ENCODE results near the gene SHANK3.
"Not testable (repeated sequence)": the region's sequence is repeated elsewhere in the genome, so short reads cannot be mapped to it uniquely, and the experiment has no call there.

The SHANK3 gene

GRCh38 chr22:50654664-50655063 lies 18.0 kb upstream of the SHANK3 start:
- not testable (repeated sequence) for DNase-seq

- DNase-seq = peak; percentile 72
Measured at GRCh38 chr22:50656122-50657070, 16.2 kb upstream of the SHANK3 start.

DNA sequence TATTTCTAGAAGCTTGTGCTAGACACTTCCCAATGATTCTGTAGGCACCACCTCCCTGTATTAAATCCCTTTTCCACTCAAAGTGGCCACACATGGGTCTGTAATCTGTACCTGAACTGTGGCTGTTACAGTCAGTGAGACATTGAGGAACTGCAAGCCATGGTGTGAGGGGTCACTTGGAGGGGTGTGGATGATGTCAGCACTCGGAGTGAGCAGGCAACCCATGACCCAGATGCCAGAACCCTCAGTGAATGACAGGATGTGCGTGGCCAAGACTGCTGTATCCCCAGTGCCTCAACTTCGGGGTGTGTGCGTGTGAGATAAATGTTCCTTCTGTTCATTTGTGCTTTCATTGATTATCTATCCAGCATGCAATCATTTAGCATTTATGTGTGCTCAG lies 14.7 kb upstream of the SHANK3 start:
- no peak for DNase-seq

GRCh38 chr22:50659711-50660110 lies 12.9 kb upstream of the SHANK3 start:
- DNase-seq = not testable (repeated sequence)

GRCh38 chr22:50660306-50660705 lies 12.3 kb upstream of the SHANK3 start:
- no peak for DNase-seq

- no peak for DNase-seq
Measured at GRCh38 chr22:50665212-50665611, 7.4 kb upstream of the SHANK3 start.

- DNase-seq = no peak
Measured at GRCh38 chr22:50665738-50666137, 6.9 kb upstream of the SHANK3 start.

DNA sequence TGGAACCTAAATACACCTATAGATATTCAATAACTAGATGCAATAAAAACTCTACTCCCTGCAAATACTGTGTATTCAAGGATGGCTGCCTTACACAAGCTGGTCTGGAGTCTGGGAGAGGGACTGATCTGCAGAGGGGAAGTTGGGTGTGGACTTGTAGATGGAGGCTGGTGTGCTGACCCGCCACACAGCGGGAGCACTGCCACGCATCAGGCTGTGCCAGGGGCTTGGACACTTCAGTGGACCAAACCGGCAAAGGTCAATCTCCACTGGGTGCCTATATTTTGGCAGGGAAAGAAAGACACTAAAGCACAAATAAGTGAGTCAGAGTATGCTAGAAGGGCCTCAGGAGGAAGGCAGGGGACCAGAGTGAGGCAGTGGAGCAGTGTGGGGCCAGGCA lies 2.1 kb upstream of the SHANK3 start:
- DNase-seq = no peak

DNA sequence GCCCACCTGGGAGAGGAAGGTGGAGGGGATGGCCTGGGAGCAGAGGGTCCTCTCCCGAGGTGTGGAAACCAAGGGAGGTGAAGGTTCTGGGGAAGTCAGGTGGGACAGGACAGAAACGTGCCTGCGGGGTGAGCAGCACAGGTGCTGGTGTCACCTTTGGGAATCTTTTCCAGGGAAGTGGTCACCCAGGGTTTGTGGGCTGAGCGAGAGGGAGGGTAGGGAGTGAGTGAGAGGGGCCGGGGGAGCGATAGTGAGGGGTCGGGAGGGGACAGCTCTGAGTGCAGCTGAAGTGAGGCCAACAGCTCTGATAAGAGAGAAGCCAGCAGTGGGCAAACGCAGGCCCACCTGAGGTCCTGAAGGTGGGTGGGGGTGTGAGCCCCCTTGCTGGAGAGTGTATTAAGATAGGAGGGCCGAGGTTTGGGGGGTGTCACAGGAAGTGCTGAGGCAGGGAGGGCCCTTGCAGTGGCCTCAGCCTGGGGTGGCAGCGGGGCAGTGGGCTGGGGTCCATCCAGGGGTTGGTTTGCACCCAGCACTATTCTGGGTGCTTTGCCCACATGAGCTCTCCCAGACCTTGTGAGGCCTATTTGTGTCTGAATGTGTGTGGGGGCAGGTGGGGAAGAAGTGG lies 1.6 kb upstream of the SHANK3 start:
- DNase-seq = no peak

- DNase-seq = no peak
Measured at GRCh38 chr22:50671641-50672040, 982 bp upstream of the SHANK3 start.

DNA sequence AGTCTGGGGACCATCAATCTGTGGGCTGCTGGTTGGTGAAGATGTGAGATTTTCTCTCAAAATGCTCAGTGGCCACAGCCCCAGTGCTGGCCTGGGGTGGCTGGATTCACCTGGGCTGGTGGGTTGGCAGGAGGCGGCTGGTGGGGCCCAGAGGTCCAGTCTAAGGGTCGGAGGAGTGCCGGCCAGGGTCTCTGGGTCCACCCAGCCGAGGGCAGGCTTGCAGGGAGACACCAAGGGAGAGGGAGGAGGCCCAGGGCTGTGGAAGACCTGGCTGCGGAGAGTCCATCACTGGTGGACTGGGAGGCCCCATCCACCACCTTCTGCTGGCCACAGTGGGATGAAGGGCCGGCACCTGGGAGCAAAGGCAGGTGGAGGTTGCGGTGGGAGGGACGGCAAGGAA lies 582 bp upstream of the SHANK3 start:
- DNase-seq = no peak

DNA sequence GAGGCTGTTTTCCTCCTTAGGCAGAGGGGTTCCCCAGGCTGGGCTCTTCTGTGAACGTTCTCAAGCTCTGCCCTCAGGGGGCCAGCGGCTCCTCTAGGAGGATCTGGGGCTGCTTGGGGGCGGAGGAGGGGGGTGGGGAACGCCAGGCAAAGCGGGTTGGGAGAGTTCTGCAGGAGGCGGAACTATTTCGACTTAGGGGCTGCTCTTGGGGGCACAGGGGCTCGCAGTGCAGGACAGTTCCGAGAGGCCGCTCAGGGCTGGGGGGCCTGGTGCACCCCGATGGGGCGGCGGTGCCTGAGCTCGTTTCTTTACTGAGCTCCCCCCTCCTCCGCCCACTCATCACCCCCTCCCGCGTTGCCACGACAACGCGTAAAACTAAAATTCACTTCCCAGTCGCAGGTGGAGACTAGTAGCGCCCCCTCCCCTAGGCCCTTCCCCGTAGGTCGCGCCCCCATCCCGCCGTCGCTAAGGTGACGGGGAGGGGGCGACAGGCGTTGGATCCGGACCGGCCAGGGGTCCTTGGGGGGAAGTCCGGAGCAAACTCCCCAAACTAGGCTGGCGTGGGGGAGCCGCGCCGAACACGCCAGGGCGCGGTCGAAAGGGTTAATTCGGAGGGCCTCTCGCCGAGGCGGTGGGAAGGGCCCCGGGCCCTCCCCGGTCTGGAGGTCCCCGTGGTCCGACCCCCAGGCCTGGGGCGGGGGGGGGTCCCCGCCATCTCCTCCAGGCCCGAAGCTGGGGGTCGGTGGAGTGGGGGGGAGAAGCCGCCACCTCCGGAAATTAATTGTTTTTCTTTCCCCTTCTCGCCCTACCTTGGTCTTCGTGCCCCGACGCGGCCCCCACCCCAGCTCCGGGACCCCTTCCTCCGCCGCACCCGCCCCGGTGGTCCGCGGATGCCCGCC lies 857 bp downstream of the SHANK3 start:
- DNase-seq = no peak

DNA sequence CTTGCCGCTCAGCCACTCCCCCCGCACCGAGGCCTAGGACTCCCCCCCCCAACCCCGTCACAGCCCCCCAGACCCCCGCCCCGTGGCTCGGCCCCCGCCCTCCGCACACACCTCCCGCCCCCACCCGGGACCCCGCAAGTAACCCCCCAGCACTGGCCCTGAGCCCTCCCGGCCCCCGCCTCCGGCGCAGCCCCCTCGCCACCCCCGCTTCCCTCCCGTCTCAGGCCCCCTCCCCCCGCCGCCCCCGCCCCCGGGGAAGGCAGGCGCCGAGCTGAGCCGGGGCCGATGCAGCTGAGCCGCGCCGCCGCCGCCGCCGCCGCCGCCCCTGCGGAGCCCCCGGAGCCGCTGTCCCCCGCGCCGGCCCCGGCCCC lies 1.5 kb downstream of the SHANK3 start:
- DNase-seq = no peak

DNA sequence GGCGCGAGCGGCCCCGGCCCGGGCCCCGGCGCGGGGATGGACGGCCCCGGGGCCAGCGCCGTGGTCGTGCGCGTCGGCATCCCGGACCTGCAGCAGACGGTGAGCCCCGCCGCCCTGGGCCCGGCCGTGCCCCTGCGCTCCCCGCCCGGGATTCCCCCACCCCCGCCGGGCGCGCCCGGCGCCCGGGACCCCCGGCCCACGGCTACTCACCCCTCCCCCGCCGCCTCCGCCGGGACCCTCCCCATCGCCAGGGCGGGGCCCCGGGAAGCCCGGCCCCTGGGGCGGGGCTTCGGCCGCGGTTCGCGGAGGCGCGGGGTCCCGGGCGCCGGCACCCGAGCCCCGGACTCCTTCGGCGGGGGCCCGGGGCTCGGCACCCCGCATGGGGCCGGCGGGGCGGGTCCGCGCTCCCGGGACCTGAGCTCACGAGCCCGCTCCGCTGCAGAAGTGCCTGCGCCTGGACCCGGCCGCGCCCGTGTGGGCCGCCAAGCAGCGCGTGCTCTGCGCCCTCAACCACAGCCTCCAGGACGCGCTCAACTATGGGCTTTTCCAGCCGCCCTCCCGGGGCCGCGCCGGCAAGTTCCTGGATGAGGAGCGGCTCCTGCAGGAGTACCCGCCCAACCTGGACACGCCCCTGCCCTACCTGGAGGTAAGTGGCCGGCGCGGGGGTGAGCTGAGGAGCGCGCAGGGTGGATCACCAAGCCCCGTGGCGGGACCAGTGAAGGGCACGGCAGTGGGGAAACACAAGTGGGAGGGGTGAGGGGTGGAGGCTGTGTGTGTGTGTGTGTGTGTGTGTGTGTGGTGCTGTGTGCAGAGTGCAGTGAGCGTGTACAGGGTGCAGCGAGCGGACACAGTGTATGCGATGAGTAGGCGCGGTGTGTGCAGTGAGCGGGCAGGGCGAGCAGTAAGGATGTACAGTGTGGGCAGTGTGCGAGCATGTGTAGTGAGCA lies 2.3 kb downstream of the SHANK3 start:
- DNase-seq = peak; percentile 27

GRCh38 chr22:50675553-50676179 lies 3.0 kb downstream of the SHANK3 start:
- no peak for DNase-seq

- no peak for DNase-seq
Measured at GRCh38 chr22:50676180-50676636, 3.6 kb downstream of the SHANK3 start.

GRCh38 chr22:50676661-50677492 lies 4.3 kb downstream of the SHANK3 start:
- DNase-seq = no peak

DNA sequence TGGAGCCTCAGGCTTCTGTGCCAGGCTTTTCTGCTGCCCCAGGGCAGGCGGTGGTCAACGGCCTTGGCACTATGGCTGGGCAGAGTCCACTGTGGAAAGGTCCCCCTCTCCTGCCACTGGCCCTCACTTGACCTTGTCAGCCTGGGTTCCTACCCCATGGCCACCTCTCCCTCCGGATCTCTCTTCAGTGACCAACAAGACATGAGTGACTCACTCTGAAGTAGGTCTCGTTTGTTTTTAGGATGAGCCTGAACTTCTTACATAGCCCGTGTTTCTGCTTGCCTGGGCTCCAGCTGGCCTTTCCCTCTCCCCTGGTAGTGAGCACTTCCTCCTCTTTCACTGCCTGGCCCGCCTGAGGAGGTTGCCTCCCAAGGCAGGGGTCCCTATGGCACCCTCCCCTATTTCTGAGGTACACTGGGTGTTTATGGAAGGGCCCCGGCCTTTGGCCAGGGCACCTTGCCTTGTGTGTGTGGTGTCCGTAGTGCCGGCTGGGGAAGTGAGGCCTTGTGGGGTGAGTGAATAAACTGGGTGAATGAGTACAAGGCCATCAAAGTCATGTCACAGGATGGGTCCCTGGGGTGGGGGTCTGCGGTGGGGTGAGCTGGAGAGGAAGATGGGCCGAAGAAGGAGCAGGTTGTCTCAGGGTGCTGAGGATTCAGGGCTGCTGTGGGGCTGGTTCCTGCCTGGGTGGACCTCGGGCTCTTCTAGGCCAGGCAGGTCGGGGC lies 5.0 kb downstream of the SHANK3 start:
- DNase-seq = no peak

DNA sequence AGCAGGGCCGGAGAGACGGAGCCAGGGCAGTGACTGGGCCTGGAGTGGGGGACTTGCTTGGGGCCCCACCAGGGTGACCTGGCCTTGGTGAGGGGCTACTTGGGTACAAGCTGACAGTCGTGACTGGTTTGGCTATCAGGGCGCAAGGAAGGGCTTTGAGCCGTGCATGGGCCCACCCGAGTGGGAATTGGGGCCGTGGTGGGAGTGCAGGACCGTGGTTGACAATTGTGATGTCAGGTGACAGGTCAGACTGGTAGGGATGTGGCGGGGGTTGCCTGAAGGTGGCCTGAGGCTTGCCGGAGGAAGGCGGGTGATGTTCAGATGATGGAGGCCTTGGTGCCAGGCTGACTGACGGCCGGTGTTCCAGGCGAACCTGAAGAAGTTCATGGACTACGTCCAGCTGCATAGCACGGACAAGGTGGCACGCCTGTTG lies 5.6 kb downstream of the SHANK3 start:
- DNase-seq = no peak
